HK-2 (cell line): ENCODE measurements around the gene ZNF189.

ENCODE experiments used
- DNase-seq: peaks from one replicate; pipeline ENCODE4 v3.0.0-alpha.2; 2018; ENCODE audit not compliant: unreplicated experiment

Gene ZNF189

GRCh38 chr9:101419863-101420262 lies 21.2 kb downstream of the ZNF189 start:
- no peak for DNase-seq

- DNase-seq: no peak
Measured at GRCh38 chr9:101421653-101422065, 23.0 kb downstream of the ZNF189 start.

- no peak for DNase-seq
Measured at GRCh38 chr9:101427358-101427757, 28.7 kb downstream of the ZNF189 start.

GRCh38 chr9:101427957-101428655 lies 29.5 kb downstream of the ZNF189 start:
- no peak for DNase-seq

- DNase-seq: no peak
Measured at GRCh38 chr9:101428909-101429308, 30.3 kb downstream of the ZNF189 start.

GRCh38 chr9:101429736-101430135 lies 31.1 kb downstream of the ZNF189 start:
- DNase-seq: no peak

GRCh38 chr9:101432171-101432570 lies 33.5 kb downstream of the ZNF189 start:
- no peak for DNase-seq

- DNase-seq: no peak
Measured at GRCh38 chr9:101432740-101433139, 34.1 kb downstream of the ZNF189 start.

- no peak for DNase-seq
Measured at GRCh38 chr9:101433229-101433628, 34.6 kb downstream of the ZNF189 start.

- DNase-seq: no peak
Measured at GRCh38 chr9:101434998-101435397, 36.3 kb downstream of the ZNF189 start.

GRCh38 chr9:101435601-101436079 lies 37.0 kb downstream of the ZNF189 start, which contains the start of gene ALDOB:
TSS of gene ALDOB (minus strand) at chr9:101435774. CDS start at chr9:101430887, 4,887 bp downstream.
- no peak for DNase-seq

- no peak for DNase-seq
Measured at GRCh38 chr9:101437806-101438232, 39.2 kb downstream of the ZNF189 start.

GRCh38 chr9:101438523-101438922 lies 39.9 kb downstream of the ZNF189 start:
- DNase-seq: no peak

GRCh38 chr9:101440714-101441230 lies 42.1 kb downstream of the ZNF189 start:
- no peak for DNase-seq

GRCh38 chr9:101442318-101442717 lies 43.7 kb downstream of the ZNF189 start:
- no peak for DNase-seq

- DNase-seq: no peak
Measured at GRCh38 chr9:101442736-101443135, 44.1 kb downstream of the ZNF189 start.

- DNase-seq: no peak
Measured at GRCh38 chr9:101443364-101443771, 44.7 kb downstream of the ZNF189 start.

GRCh38 chr9:101445353-101446029 lies 46.8 kb downstream of the ZNF189 start:
- no peak for DNase-seq

GRCh38 chr9:101446732-101447131 lies 48.1 kb downstream of the ZNF189 start:
- no peak for DNase-seq

GRCh38 chr9:101448680-101449070 lies 50.0 kb downstream of the ZNF189 start:
- DNase-seq: no peak

- peak; percentile 75 for DNase-seq
Measured at GRCh38 chr9:101449071-101449721, 50.5 kb downstream of the ZNF189 start.

- no peak for DNase-seq
Measured at GRCh38 chr9:101450931-101451330, 52.3 kb downstream of the ZNF189 start.
